Esophagus (tissue), 2 donors: ENCODE results near the gene AIM2. TPM values are rescaled to one million over a fixed set of nuclear protein-coding genes. Genes with fewer than 3 reads are reported as not detected.

Experiments
- H3K27ac ChIP-seq, 2 donors: one replicate each; pipeline ENCODE4 v1.5.1; 2013; ENCODE audit warnings: low read depth in 2 of 2, mild to moderate bottlenecking in 2 of 2, inconsistent platforms in 1 of 2, low read length in 1 of 2, moderate library complexity in 1 of 2
- H3K27me3 ChIP-seq, 2 donors: one replicate each; pipeline ENCODE4 v1.6.1; 2013; ENCODE audit warnings: low read length in 2 of 2, control low read depth in 1 of 2, mild to moderate bottlenecking in 1 of 2; ENCODE audit not compliant: insufficient read depth in 2 of 2, control insufficient read depth in 1 of 2
- H3K36me3 ChIP-seq, 2 donors: one replicate each; pipeline ENCODE4 v1.6.1; 2013; ENCODE audit warnings: low read length in 1 of 2; ENCODE audit not compliant: control insufficient read depth in 2 of 2, insufficient read depth in 2 of 2
- H3K4me1 ChIP-seq, 2 donors: one replicate each; pipeline ENCODE4 v1.6.1; 2013; ENCODE audit warnings: low read length in 1 of 2; ENCODE audit not compliant: control insufficient read depth in 2 of 2, insufficient read depth in 2 of 2
- H3K4me3 ChIP-seq, 2 donors: one replicate each; pipeline ENCODE4 v1.5.1; 2013; ENCODE audit warnings: low read length in 2 of 2, mild to moderate bottlenecking in 2 of 2, low read depth in 1 of 2, moderate library complexity in 1 of 2
- H3K9me3 ChIP-seq, 2 donors: one replicate each; pipeline ENCODE4 v1.6.1; 2013; ENCODE audit warnings: mild to moderate bottlenecking in 2 of 2, low read depth in 1 of 2, low read length in 1 of 2, moderate library complexity in 1 of 2; ENCODE audit not compliant: control insufficient read depth in 2 of 2, insufficient read depth in 1 of 2
- WGBS, 2 donors: extraction: QIAGEN DNeasy Blood & Tissue Kit; methylation state at CpG; one replicate each; pipeline ENCODE4 v1.1.7; 2013; 5-methylcytosine and 5-hydroxymethylcytosine counted together
- polyA plus RNA-seq, 2 donors: library from polyadenylated mRNA; stranded (reverse); fragments of 200-250 nt; gene quantifications; one replicate each; pipeline ENCODE4 v1.2.3, GENCODE V29; 2013
- donor health status: healthy with polysubstance abuse.
- donor health status: Bipolar disorder and iron deficiency.

AIM2 gene
- polyA plus RNA-seq, 2 donors: 0.38 to 1.0 TPM

DNA sequence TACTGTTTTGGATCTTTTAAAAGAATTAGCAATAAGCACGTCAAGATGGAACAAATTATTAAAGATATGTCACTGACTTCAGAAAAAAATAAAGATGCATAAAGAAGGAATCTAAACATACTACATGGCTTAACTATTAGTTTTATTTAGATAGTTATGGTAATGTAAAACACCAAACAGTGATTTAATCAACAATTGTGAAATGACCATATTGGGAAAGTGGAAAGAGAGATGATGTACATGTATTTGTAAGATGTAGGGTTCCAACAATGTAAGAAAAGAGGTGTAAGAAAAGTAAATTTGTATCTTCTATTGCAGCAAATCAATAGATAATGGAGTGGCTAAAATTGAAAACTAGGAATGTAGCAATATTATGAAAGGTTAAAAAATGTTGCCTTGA lies 6.4 kb upstream of the AIM2 start:
- no peak overlapping the region for H3K27ac ChIP-seq
- H3K4me3 ChIP-seq: no peak overlapping the region
- WGBS, 2 donors: 93 to 95% methylated on average over 1 of the region's 1 CpG
- H3K36me3 ChIP-seq: no peaks in the 10 kb centered on the region
- H3K27me3 ChIP-seq: no peaks in the 10 kb centered on the region
- no peaks in the 10 kb centered on the region for H3K4me1 ChIP-seq
- no peaks in the 10 kb centered on the region for H3K9me3 ChIP-seq

DNA sequence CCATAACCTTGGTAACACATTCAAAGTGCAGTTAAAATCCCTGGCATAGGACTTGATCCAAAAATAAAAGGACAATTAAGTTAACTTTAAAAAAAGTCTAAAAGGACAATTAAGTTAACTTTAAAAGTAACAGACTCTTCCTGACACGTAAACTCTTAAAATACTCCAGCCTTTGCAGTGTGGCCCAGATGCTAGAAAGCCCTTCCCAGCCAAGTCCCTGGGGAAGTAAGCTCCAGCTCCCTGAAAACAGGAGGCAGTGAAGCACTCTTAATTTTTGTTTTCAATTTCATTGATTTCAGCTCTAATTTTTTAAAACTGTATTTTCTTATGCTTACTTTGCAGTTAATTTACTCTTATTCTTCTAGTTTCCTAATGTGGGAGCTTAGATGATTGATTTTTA lies 5.1 kb upstream of the AIM2 start:
- Histone ChIP-seq H3K4me1 (peaks cover 0 to 1% of the 10 kb centered on the region in 2 donors), H3K4me3 (no peak overlapping the region), H3K9me3 (no peaks in the 10 kb centered on the region), H3K27ac (no peak overlapping the region), H3K36me3 (no peaks in the 10 kb centered on the region), H3K27me3 (no peaks in the 10 kb centered on the region)
- 62 to 84% methylated on average over 1 of the region's 1 CpG for WGBS, 2 donors

DNA sequence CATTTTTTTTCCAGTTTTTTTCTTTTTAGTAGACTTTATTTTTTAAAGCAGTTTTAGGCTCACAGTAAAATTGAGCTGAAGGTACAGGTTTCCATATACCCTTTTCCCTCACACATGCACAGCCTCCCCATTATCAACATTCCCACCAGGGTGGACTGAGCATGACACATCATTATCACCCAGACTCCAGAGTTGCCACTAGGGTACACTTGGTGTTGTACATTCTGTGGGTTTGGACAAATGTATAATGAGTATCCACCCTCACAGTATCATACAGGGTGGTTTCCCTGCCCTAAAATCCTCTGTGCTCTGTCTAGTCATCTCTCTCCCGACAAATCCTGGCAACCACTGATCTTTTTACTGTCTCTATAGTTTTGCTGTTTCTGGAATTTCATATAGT lies 3.0 kb upstream of the AIM2 start:
- H3K4me1 ChIP-seq: peaks cover 0 to 2% of the 10 kb centered on the region in 2 donors
- no peaks in the 10 kb centered on the region for H3K36me3 ChIP-seq
- no peaks in the 10 kb centered on the region for H3K9me3 ChIP-seq
- H3K4me3 ChIP-seq: no peak overlapping the region
- H3K27ac ChIP-seq: no peak overlapping the region
- 63 to 67% methylated on average over 1 of the region's 1 CpG for WGBS, 2 donors
- H3K27me3 ChIP-seq: no peaks in the 10 kb centered on the region

DNA sequence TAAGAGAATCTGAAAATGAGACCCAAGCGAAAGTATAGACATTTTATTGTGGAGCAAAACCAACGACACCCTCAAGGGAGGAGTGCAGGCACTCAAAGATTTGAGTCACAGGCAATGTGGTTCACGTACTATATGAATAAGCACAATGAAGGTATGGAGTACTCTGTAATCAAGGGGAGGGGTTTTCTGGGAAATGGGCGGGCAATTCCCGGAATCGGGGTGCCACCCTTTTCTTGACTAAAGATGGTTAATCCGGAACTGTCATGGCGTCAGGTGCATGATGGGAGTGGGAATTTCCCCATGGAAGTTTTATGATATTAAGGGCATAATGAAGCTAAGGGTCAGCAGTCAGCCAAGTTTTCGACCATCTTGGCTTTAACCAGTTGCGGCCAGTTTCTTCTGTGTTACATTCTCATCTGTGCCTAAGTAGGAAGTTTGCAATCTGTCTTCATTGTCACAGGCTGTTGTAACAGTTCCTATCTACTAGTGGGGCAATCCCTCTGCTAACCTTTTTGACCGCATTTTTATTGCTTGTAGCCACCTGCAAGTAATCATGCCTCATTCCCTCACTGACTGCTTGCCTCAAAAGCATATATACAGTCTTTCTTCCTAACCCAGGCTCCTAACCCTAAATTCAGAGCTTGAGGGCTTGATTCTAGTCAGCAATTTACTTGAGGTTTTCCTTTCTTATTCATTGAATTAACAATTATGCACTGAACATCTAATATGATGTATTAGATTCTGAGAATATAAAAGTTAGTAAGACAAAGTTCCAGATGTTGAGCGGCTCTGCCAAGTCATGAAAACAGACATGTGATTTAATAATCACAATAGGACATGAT lies 775 bp upstream of the AIM2 start:
- H3K27ac ChIP-seq: peak overlapping the region; percentile 63 to 66
- peak overlapping the region in 1 of 2 donors; percentile 11 for H3K4me3 ChIP-seq
- peaks cover 0 to 2% of the 10 kb centered on the region in 2 donors for H3K4me1 ChIP-seq
- no peaks in the 10 kb centered on the region for H3K36me3 ChIP-seq
- no peaks in the 10 kb centered on the region for H3K9me3 ChIP-seq
- H3K27me3 ChIP-seq: no peaks in the 10 kb centered on the region
- 64 to 72% methylated on average over 12 of the region's 12 CpGs for WGBS, 2 donors

DNA sequence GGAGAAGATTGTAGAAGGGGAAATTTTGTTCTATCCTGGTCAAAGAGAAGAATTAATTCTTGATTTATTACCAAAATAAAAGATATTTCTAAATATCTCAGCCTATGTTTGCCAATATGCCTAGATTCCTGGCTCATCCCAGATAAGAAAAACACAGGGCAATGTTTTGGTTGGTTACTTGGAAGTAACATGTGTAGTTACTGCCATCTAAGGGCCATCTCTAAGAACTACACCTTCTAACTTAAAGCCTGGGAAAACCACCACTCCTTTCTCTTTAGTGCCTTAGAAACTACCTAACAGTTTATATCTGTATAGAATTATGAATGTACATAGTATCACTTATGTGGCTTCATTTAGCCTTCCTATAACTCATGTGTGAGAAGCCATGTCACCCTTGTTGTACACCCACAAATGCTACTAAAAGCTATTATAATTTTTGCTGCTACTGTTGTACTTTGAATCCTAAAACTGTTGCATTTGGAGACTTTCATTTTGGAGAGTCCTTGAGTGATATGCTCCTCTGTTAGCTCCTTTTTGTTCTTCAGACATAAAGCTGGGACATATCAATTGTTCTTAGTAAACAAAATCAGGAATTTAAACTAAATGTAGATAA lies 4.5 kb downstream of the AIM2 start:
- Histone ChIP-seq H3K27ac (no peak overlapping the region), H3K27me3 (no peaks in the 10 kb centered on the region), H3K4me3 (no peak overlapping the region), H3K36me3 (no peaks in the 10 kb centered on the region), H3K9me3 (no peaks in the 10 kb centered on the region), H3K4me1 (peaks cover 0 to 4% of the 10 kb centered on the region in 2 donors)

DNA sequence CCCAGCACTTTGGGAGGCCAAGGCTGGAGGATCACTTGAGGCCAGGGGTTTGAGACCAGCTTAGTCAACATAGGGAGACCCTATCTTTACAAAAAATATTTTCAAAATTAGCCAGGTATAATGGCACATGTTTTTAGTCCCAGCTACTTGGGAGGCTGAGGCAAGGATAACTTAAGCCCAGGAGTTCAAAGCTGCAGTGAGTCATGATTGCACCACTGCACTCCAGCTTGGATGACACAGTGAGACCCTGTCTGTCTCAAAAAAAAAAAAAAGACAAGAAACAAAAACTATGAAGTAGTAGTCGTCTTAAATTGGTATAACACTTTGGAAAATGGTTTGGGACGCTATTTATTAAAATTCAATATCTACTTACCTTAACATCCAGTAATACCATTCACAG lies 7.7 kb downstream of the AIM2 start:
- H3K27ac ChIP-seq: no peak overlapping the region
- no peaks in the 10 kb centered on the region for H3K27me3 ChIP-seq
- no peaks in the 10 kb centered on the region for H3K36me3 ChIP-seq
- 83 to 87% methylated on average over 2 of the region's 2 CpGs for WGBS, 2 donors
- H3K4me3 ChIP-seq: no peak overlapping the region
- H3K4me1 ChIP-seq: peaks cover 0 to 1% of the 10 kb centered on the region in 2 donors
- no peaks in the 10 kb centered on the region for H3K9me3 ChIP-seq

DNA sequence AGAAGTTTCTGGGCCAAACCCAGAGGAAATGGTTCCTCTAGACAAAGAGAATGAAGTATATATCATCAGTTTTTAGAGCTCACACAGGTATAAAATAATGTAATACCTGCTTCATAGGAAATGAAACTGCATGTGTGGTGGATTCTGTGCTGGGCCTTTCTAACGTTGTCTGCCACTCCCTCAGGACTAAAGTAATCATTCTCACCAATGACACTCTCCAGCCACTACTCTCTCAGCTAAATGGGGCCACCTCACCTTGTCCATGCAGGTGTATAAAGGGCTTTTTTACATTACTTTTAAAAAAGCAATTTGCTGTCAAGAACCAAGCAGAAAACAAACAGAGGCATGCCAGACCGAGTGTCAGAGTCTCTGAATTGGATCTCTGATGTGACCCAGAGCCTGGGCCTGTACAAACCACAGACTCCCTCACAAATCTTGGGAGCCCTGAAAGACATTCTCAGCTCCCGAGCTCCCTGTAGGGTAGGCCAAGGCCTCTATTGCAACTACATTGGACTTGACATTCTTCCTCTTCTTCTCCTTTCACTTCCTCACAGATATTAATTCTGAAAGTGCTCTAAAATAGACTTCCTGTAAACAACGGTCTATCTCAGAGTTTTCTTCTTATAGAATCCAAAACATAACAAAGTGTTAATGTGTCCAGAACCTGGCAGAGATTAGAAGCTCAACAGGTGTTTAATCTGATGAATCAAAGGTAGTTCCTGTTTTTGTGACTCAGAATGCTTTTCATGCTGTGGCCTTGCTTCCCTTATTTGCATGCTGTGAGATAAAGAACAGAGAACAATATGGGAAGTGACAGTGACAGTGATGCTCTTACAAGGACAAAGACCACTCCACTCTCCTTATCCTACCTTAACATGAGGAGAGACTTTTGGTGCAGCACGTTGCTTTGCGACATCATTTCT lies 8.6 kb downstream of the AIM2 start:
- Histone ChIP-seq H3K27me3 (no peaks in the 10 kb centered on the region), H3K36me3 (no peaks in the 10 kb centered on the region), H3K4me3 (no peak overlapping the region), H3K27ac (peak overlapping the region; percentile 15 to 68), H3K9me3 (no peaks in the 10 kb centered on the region), H3K4me1 (peaks cover 0 to 1% of the 10 kb centered on the region in 2 donors)
- 41 to 43% methylated on average over 6 of the region's 6 CpGs for WGBS, 2 donors

DNA sequence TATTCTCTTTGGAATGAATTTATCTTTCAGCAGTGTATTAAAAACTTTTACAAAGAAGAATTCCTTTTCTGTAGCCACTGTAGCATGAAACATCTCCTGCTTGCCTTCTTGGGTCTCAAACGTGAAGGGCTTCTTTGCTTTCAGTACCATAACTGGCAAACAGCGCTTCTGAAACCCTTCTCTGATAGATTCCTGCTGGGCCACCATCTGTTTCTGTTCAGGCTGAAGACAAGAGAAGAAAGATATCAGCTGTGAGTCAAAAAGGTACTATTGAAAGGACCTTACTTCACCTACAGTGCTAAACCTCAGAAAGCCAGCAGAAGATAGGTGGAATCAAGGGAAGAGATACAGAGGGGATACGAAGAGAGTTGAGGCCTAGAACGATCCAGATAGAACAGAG lies 10.5 kb downstream of the AIM2 start:
- H3K27ac ChIP-seq: no peak overlapping the region
- H3K9me3 ChIP-seq: no peaks in the 10 kb centered on the region
- no peak overlapping the region for H3K4me3 ChIP-seq
- 92 to 93% methylated on average over 4 of the region's 4 CpGs for WGBS, 2 donors
- peaks cover 0 to 1% of the 10 kb centered on the region in 2 donors for H3K4me1 ChIP-seq
- H3K27me3 ChIP-seq: no peaks in the 10 kb centered on the region
- no peaks in the 10 kb centered on the region for H3K36me3 ChIP-seq

DNA sequence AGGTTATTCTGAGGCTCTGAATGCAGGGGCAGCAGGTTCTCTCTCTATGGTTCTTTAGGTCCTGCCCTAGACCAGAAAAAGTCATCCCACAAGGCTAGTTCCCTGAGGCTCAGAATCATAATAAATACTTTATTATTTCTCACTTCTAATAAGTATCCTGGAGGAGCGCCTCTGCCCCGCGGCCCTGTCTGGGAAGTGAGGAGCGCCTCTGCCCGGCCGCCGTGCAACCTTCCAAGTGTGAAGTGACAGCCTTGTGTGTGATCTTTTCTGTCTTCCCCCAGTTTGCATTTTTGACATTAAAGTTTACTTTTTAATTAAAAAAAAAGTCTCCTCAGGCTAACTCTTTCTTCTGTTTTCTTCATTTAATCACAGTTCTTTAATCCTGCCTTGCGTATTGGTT lies 11.5 kb downstream of the AIM2 start:
- Histone ChIP-seq H3K27me3 (no peaks in the 10 kb centered on the region), H3K9me3 (no peaks in the 10 kb centered on the region), H3K27ac (no peak overlapping the region), H3K4me3 (no peak overlapping the region), H3K4me1 (peaks cover 0 to 1% of the 10 kb centered on the region in 2 donors), H3K36me3 (no peaks in the 10 kb centered on the region)
- WGBS, 2 donors: 96 to 97% methylated on average over 8 of the region's 8 CpGs
